Activated naive CD8-positive, alpha-beta T cell treated with anti-CD3 and anti-CD28 coated beads, Interleukin-2, amount 50 U/mL, for 16 hours (primary cell): ENCODE results near the gene LAMTOR4.
"Not testable (repeated sequence)": the region's sequence is repeated elsewhere in the genome, so short reads cannot be mapped to it uniquely, and the experiment has no call there.

Experiments used
- DNase-seq: peaks from one replicate; pipeline ENCODE4 v3.0.0-alpha.2; 2020; ENCODE audit warnings: low read depth, low spot score

Gene LAMTOR4

GRCh38 chr7:100171087-100171681, 22.5 kb downstream of the LAMTOR4 start:
- no peak for DNase-seq

- DNase-seq, result no peak
Observed at GRCh38 chr7:100171840-100172239, 23.1 kb downstream of the LAMTOR4 start.

- no peak for DNase-seq
Observed at GRCh38 chr7:100173806-100174495, 25.2 kb downstream of the LAMTOR4 start.

- DNase-seq, result no peak
Observed at GRCh38 chr7:100174582-100174981, 25.9 kb downstream of the LAMTOR4 start.

- no peak for DNase-seq
Observed at GRCh38 chr7:100175296-100175935, 26.7 kb downstream of the LAMTOR4 start.

- DNase-seq, result no peak
Observed at GRCh38 chr7:100176096-100177044, 27.7 kb downstream of the LAMTOR4 start.

GRCh38 chr7:100177045-100178001, 28.6 kb downstream of the LAMTOR4 start, which contains the start of the genes GPC2 and STAG3:
TSS of gene GPC2 (minus strand) at chr7:100177381. CDS start at chr7:100177199, 182 bp downstream.
TSS of gene STAG3 (plus strand) at chr7:100177918. CDS start at chr7:100180557, 2,639 bp downstream.
- peak; percentile 96 for DNase-seq

- DNase-seq, result not testable (repeated sequence)
Observed at GRCh38 chr7:100180084-100180483, 31.4 kb downstream of the LAMTOR4 start.

- DNase-seq, result not testable (repeated sequence)
Observed at GRCh38 chr7:100182616-100183015, 33.9 kb downstream of the LAMTOR4 start.

GRCh38 chr7:100183090-100183489, 34.4 kb downstream of the LAMTOR4 start:
- not testable (repeated sequence) for DNase-seq

GRCh38 chr7:100185726-100186125, 37.0 kb downstream of the LAMTOR4 start:
- DNase-seq, result no peak

GRCh38 chr7:100189061-100189460, 40.3 kb downstream of the LAMTOR4 start:
- no peak for DNase-seq

GRCh38 chr7:100190048-100190711, 41.5 kb downstream of the LAMTOR4 start:
- no peak for DNase-seq

- DNase-seq, result no peak
Observed at GRCh38 chr7:100191775-100192174, 43.1 kb downstream of the LAMTOR4 start.

- DNase-seq, result not testable (repeated sequence)
Observed at GRCh38 chr7:100192281-100192862, 43.7 kb downstream of the LAMTOR4 start.

- DNase-seq, result no peak
Observed at GRCh38 chr7:100192969-100193368, 44.3 kb downstream of the LAMTOR4 start.

- no peak for DNase-seq
Observed at GRCh38 chr7:100195222-100195621, 46.5 kb downstream of the LAMTOR4 start.

- DNase-seq, result not testable (repeated sequence)
Observed at GRCh38 chr7:100195901-100196322, 47.2 kb downstream of the LAMTOR4 start.

GRCh38 chr7:100198266-100198665, 49.5 kb downstream of the LAMTOR4 start:
- no peak for DNase-seq
